Myocyte (in vitro differentiated cells): ENCODE data around the gene KLHL26. TPM values are rescaled to one million over a fixed set of nuclear protein-coding genes. Genes with fewer than 3 reads are reported as not detected.

ENCODE experiments used
- DNase-seq: peaks from one replicate; pipeline ENCODE4 v3.0.0-alpha.2; 2012; ENCODE audit warnings: low read depth
- total RNA-seq: library from RNA; depleted of rRNA; stranded (reverse); fragments of >200 nt; gene quantifications from 2 replicates; pipeline ENCODE4 v1.2.3, GENCODE V29; 2014

Gene KLHL26
- total RNA-seq, 1 donor from 2014 or later, result 3.5 TPM

GRCh38 chr19:18612772-18613588 is 23.8 kb upstream of the KLHL26 start, which contains the start of gene TMEM59L:
TSS of gene TMEM59L (plus strand) at chr19:18612870. CDS start at chr19:18612959, 89 bp downstream.
- DNase-seq, result no peak

GRCh38 chr19:18613589-18614234 is 23.1 kb upstream of the KLHL26 start:
- no peak for DNase-seq

- no peak for DNase-seq
Observed at GRCh38 chr19:18616023-18616422, 20.8 kb upstream of the KLHL26 start.

- DNase-seq, result no peak
Observed at GRCh38 chr19:18617562-18617961, 19.3 kb upstream of the KLHL26 start.

GRCh38 chr19:18618236-18618635 is 18.6 kb upstream of the KLHL26 start:
- DNase-seq, result no peak

- no peak for DNase-seq
Observed at GRCh38 chr19:18620311-18620710, 16.5 kb upstream of the KLHL26 start.

GRCh38 chr19:18620902-18621301 is 15.9 kb upstream of the KLHL26 start:
- DNase-seq, result no peak

- DNase-seq, result no peak
Observed at GRCh38 chr19:18626906-18627305, 9.9 kb upstream of the KLHL26 start.

GRCh38 chr19:18629166-18630088 is 7.4 kb upstream of the KLHL26 start:
- DNase-seq, result no peak

- no peak for DNase-seq
Observed at GRCh38 chr19:18633321-18633720, 3.5 kb upstream of the KLHL26 start.

GRCh38 chr19:18634612-18635297 is 2.1 kb upstream of the KLHL26 start:
- DNase-seq, result no peak

GRCh38 chr19:18635831-18636182 is 1.0 kb upstream of the KLHL26 start:
- DNase-seq, result no peak

GRCh38 chr19:18636183-18636968 is 452 bp upstream of the KLHL26 start:
- peak; percentile 95 for DNase-seq

GRCh38 chr19:18637673-18638630 is 1.1 kb downstream of the KLHL26 start:
- DNase-seq, result no peak

GRCh38 chr19:18639706-18640243 is 2.9 kb downstream of the KLHL26 start:
- DNase-seq, result no peak

GRCh38 chr19:18644196-18645034 is 7.6 kb downstream of the KLHL26 start:
- DNase-seq, result no peak

GRCh38 chr19:18645035-18645511 is 8.2 kb downstream of the KLHL26 start:
- DNase-seq, result no peak
